ENCODE data around the gene E2F1. TPM values are rescaled to one million over a fixed set of nuclear protein-coding genes. Genes with fewer than 3 reads are reported as not detected.
"Not testable (repeated sequence)": the region's sequence is repeated elsewhere in the genome, so short reads cannot be mapped to it uniquely, and the experiment has no call there.

Gene E2F1
- total RNA-seq, 1 donor from 2014 or later = 66.0 TPM

DNA sequence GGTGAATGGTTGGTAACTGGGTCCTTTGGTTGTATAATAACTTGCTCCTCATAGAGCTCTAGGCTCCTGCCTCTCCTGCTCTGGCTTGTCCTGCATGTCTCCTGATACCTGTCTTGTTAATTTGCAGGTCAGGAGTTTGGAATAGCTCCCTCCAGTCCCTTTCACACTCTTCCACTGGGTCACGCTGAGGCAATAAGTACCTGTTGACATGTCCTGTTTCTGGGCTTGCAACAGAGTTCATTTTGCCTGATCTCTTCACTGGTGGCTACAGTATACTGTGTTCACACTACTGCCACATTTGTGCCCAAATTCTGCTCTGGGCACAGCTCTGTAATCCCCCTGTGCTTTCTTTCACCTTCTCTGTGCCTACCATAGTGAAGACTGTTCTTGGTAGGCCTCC lies 49.4 kb downstream of the E2F1 start:
- Mint-ChIP-seq H3K9me3 (ENCODE audit: unreplicated experiment) (peaks cover 7% of the 10 kb centered on the region), H3K4me1 (ENCODE audit: low read depth, unreplicated experiment) (peaks cover 7% of the 10 kb centered on the region), H3K36me3 (ENCODE audit: unreplicated experiment) (peaks cover 9% of the 10 kb centered on the region), H3K4me3 (ENCODE audit: unreplicated experiment) (no peak overlapping the region), H3K27ac (ENCODE audit: unreplicated experiment) (peak overlapping the region; percentile 64), H3K27me3 (ENCODE audit: unreplicated experiment) (peaks cover 9% of the 10 kb centered on the region)
- TF ChIP-seq, protein P1, sequence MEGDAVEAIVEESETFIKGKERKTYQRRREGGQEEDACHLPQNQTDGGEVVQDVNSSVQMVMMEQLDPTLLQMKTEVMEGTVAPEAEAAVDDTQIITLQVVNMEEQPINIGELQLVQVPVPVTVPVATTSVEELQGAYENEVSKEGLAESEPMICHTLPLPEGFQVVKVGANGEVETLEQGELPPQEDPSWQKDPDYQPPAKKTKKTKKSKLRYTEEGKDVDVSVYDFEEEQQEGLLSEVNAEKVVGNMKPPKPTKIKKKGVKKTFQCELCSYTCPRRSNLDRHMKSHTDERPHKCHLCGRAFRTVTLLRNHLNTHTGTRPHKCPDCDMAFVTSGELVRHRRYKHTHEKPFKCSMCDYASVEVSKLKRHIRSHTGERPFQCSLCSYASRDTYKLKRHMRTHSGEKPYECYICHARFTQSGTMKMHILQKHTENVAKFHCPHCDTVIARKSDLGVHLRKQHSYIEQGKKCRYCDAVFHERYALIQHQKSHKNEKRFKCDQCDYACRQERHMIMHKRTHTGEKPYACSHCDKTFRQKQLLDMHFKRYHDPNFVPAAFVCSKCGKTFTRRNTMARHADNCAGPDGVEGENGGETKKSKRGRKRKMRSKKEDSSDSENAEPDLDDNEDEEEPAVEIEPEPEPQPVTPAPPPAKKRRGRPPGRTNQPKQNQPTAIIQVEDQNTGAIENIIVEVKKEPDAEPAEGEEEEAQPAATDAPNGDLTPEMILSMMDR (IDR thresholded peaks at IDR 0.05; ENCODE audit: partially characterized antibody, unreplicated experiment) = no peak
- no peak for DNase-seq

DNA sequence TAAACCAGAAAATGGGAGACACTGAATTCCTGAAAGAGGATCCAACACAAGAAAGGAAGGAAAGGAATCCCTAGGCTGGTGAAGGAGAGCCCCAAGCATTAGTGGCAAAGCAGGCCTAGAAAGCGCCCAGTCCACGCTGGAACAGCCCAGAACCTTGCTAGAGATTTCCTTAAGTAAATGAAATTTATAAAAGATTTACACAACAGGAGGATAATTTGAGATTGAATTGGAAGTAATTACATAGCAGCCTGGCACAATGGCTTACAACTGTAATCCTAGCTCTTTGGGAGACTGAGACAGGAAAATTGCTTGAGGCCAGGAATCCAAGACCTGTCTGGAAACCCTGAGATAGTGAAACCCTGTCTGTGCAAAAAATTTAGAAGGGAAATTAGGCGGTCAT lies 50.8 kb downstream of the E2F1 start:
- H3K36me3 Mint-ChIP-seq (ENCODE audit: unreplicated experiment) = peaks cover 9% of the 10 kb centered on the region
- H3K9me3 Mint-ChIP-seq (ENCODE audit: unreplicated experiment) = peaks cover 5% of the 10 kb centered on the region
- H3K4me1 Mint-ChIP-seq (ENCODE audit: low read depth, unreplicated experiment) = peaks cover 7% of the 10 kb centered on the region
- no peak overlapping the region for H3K4me3 Mint-ChIP-seq (ENCODE audit: unreplicated experiment)
- peaks cover 9% of the 10 kb centered on the region for H3K27me3 Mint-ChIP-seq (ENCODE audit: unreplicated experiment)
- TF ChIP-seq, protein P1 (IDR thresholded peaks at IDR 0.05; ENCODE audit: partially characterized antibody, unreplicated experiment) = no peak
- DNase-seq = no peak
- no peak overlapping the region for H3K27ac Mint-ChIP-seq (ENCODE audit: unreplicated experiment)

GRCh38 chr20:33631910-33632309 lies 54.3 kb downstream of the E2F1 start:
- H3K27me3 Mint-ChIP-seq (ENCODE audit: unreplicated experiment); DNase-seq; H3K4me3 Mint-ChIP-seq (ENCODE audit: unreplicated experiment); H3K27ac Mint-ChIP-seq (ENCODE audit: unreplicated experiment); H3K36me3 Mint-ChIP-seq (ENCODE audit: unreplicated experiment); H3K4me1 Mint-ChIP-seq (ENCODE audit: low read depth, unreplicated experiment); H3K9me3 Mint-ChIP-seq (ENCODE audit: unreplicated experiment): not testable (repeated sequence)

DNA sequence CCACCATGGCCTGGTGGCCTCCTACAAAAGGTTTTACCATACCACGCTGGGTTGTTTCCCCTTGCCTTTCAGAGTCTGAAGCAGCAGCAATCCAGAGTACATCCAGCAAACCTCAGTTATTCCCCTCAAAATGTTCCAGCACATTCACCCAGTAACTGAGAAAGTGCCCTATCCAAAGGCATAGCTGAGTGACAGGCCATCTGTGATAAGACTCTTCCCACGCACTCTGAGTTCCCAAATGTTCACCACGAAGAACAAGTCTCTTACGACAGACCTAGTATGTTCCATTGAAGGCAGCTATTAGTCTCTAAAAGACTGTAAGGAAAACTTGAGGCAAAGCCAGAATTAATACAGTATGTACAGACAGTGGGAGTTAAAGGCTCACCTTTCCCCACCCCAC lies 55.7 kb downstream of the E2F1 start:
- TF ChIP-seq, protein P1 (IDR thresholded peaks at IDR 0.05; ENCODE audit: partially characterized antibody, unreplicated experiment) = no peak
- no peak for DNase-seq
- Mint-ChIP-seq H3K27ac (ENCODE audit: unreplicated experiment) (peak overlapping the region; percentile 50), H3K4me1 (ENCODE audit: low read depth, unreplicated experiment) (peaks cover 5% of the 10 kb centered on the region), H3K36me3 (ENCODE audit: unreplicated experiment) (no peaks in the 10 kb centered on the region), H3K27me3 (ENCODE audit: unreplicated experiment) (peaks cover 2% of the 10 kb centered on the region), H3K9me3 (ENCODE audit: unreplicated experiment) (peaks cover 2% of the 10 kb centered on the region), H3K4me3 (ENCODE audit: unreplicated experiment) (no peak overlapping the region)

- Mint-ChIP-seq H3K4me1 (ENCODE audit: low read depth, unreplicated experiment) (peaks cover 5% of the 10 kb centered on the region), H3K27me3 (ENCODE audit: unreplicated experiment) (peaks cover 2% of the 10 kb centered on the region), H3K36me3 (ENCODE audit: unreplicated experiment) (no peaks in the 10 kb centered on the region), H3K9me3 (ENCODE audit: unreplicated experiment) (peaks cover 2% of the 10 kb centered on the region), H3K27ac (ENCODE audit: unreplicated experiment) (no peak overlapping the region), H3K4me3 (ENCODE audit: unreplicated experiment) (no peak overlapping the region)
- no peak for DNase-seq
- TF ChIP-seq, protein P1 (IDR thresholded peaks at IDR 0.05; ENCODE audit: partially characterized antibody, unreplicated experiment) = no peak
These were observed 56.2 kb downstream of the E2F1 start for GRCh38 chr20:33629979-33630378.

GRCh38 chr20:33629533-33629932 lies 56.7 kb downstream of the E2F1 start:
- DNase-seq = no peak
- Mint-ChIP-seq H3K27me3 (ENCODE audit: unreplicated experiment) (no peaks in the 10 kb centered on the region), H3K36me3 (ENCODE audit: unreplicated experiment) (no peaks in the 10 kb centered on the region), H3K9me3 (ENCODE audit: unreplicated experiment) (peaks cover 2% of the 10 kb centered on the region), H3K4me1 (ENCODE audit: low read depth, unreplicated experiment) (peaks cover 3% of the 10 kb centered on the region), H3K4me3 (ENCODE audit: unreplicated experiment) (no peak overlapping the region), H3K27ac (ENCODE audit: unreplicated experiment) (no peak overlapping the region)
- TF ChIP-seq, protein P1 (IDR thresholded peaks at IDR 0.05; ENCODE audit: partially characterized antibody, unreplicated experiment) = no peak

Measured in glutamatergic neuron (in vitro differentiated cells).